Measurements from ENCODE around the gene SLC41A2.

GRCh38 chr12:104929977-104930376, 28.1 kb downstream of the SLC41A2 start:
- TF ChIP-seq, protein P1, sequence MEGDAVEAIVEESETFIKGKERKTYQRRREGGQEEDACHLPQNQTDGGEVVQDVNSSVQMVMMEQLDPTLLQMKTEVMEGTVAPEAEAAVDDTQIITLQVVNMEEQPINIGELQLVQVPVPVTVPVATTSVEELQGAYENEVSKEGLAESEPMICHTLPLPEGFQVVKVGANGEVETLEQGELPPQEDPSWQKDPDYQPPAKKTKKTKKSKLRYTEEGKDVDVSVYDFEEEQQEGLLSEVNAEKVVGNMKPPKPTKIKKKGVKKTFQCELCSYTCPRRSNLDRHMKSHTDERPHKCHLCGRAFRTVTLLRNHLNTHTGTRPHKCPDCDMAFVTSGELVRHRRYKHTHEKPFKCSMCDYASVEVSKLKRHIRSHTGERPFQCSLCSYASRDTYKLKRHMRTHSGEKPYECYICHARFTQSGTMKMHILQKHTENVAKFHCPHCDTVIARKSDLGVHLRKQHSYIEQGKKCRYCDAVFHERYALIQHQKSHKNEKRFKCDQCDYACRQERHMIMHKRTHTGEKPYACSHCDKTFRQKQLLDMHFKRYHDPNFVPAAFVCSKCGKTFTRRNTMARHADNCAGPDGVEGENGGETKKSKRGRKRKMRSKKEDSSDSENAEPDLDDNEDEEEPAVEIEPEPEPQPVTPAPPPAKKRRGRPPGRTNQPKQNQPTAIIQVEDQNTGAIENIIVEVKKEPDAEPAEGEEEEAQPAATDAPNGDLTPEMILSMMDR (IDR thresholded peaks at IDR 0.05), result no peak
- TF ChIP-seq POLR2A (IDR thresholded peaks at IDR 0.05; ENCODE audit: low read depth) (no peak), POLR2AphosphoS5 (IDR thresholded peaks at IDR 0.05) (no peak)
